SJCRH30 (cell line): ENCODE data around the gene ABHD16B. TPM values are rescaled to one million over a fixed set of nuclear protein-coding genes. Genes with fewer than 3 reads are reported as not detected.
"Not testable (repeated sequence)": the region's sequence is repeated elsewhere in the genome, so short reads cannot be mapped to it uniquely, and the experiment has no call there.

ENCODE experiments used
- DNase-seq, 2 experiments: peaks; one replicate each; pipeline ENCODE4 v3.0.0-alpha.2; 2015 to 2020
- H3K27ac ChIP-seq: fragments of 250-450 bp; sonication (Bioruptor Pico); 2 replicates; pipeline ENCODE4 v1.5.1; 2020; ENCODE audit warnings: mild to moderate bottlenecking, moderate library complexity
- H3K27me3 ChIP-seq: fragments of 250-450 bp; sonication (Bioruptor Pico); 2 replicates; pipeline ENCODE4 v1.5.1; 2020; ENCODE audit warnings: mild to moderate bottlenecking, moderate library complexity
- H3K36me3 ChIP-seq: fragments of 250-450 bp; sonication (Bioruptor Pico); 2 replicates; pipeline ENCODE4 v1.5.1; 2020; ENCODE audit warnings: mild to moderate bottlenecking, moderate library complexity
- H3K4me1 ChIP-seq: fragments of 250-450 bp; sonication (Bioruptor Pico); 2 replicates; pipeline ENCODE4 v1.5.1; 2020; ENCODE audit warnings: mild to moderate bottlenecking, moderate library complexity
- H3K4me3 ChIP-seq: fragments of 250-450 bp; sonication (Bioruptor Pico); 2 replicates; pipeline ENCODE4 v1.5.1; 2020; ENCODE audit warnings: mild to moderate bottlenecking, moderate library complexity
- H3K9me3 ChIP-seq: fragments of 250-450 bp; sonication (Bioruptor Pico); replicated peaks from 2 replicates; pipeline ENCODE4 v1.5.1; 2020; ENCODE audit warnings: mild to moderate bottlenecking, moderate library complexity
- total RNA-seq: library from RNA; depleted of rRNA; stranded (reverse); fragments of >200 nt; shearing (Covaris generic); gene quantifications from 2 replicates; pipeline ENCODE4 v1.2.3, GENCODE V29; 2014

The ABHD16B gene
- total RNA-seq, 1 experiment from 2014 or later, result not detected

- H3K4me1 ChIP-seq, result peaks cover 18% of the 10 kb centered on the region
- not testable (repeated sequence) for H3K9me3 ChIP-seq, H3K27ac ChIP-seq, DNase-seq, H3K4me3 ChIP-seq, H3K27me3 ChIP-seq
- peaks cover 64% of the 10 kb centered on the region for H3K36me3 ChIP-seq
These were observed 12.9 kb downstream of the ABHD16B start for GRCh38 chr20:63874241-63874640.

- Histone ChIP-seq H3K27ac (no peak overlapping the region), H3K27me3 (no peaks in the 10 kb centered on the region), H3K4me1 (peaks cover 19% of the 10 kb centered on the region), H3K36me3 (peaks cover 50% of the 10 kb centered on the region), H3K4me3 (no peak overlapping the region), H3K9me3 (no peaks in the 10 kb centered on the region)
- no peak for DNase-seq
These were observed 15.3 kb downstream of the ABHD16B start for GRCh38 chr20:63876489-63877036.

GRCh38 chr20:63877755-63878470 lies 16.6 kb downstream of the ABHD16B start:
- H3K4me3 ChIP-seq, result no peak overlapping the region
- H3K4me1 ChIP-seq, result peaks cover 19% of the 10 kb centered on the region
- no peaks in the 10 kb centered on the region for H3K27me3 ChIP-seq
- DNase-seq, result peak; percentile 74 to 79
- H3K36me3 ChIP-seq, result peaks cover 42% of the 10 kb centered on the region
- peak overlapping the region; percentile 36; the same call in 1 of the 2 replicates for H3K27ac ChIP-seq
- H3K9me3 ChIP-seq, result no peaks in the 10 kb centered on the region

- DNase-seq, result peak; percentile 91 to 94
- Histone ChIP-seq H3K4me3 (no peak overlapping the region), H3K4me1 (peaks cover 19% of the 10 kb centered on the region), H3K27ac (peak overlapping the region; percentile 36), H3K27me3 (no peaks in the 10 kb centered on the region), H3K36me3 (peaks cover 41% of the 10 kb centered on the region), H3K9me3 (no peaks in the 10 kb centered on the region)
These were observed 17.8 kb downstream of the ABHD16B start for GRCh38 chr20:63878899-63879663.

GRCh38 chr20:63880901-63881300 lies 19.6 kb downstream of the ABHD16B start:
- H3K4me1 ChIP-seq, result peaks cover 19% of the 10 kb centered on the region
- DNase-seq, H3K27me3 ChIP-seq, H3K4me3 ChIP-seq, H3K27ac ChIP-seq, H3K9me3 ChIP-seq: not testable (repeated sequence)
- H3K36me3 ChIP-seq, result peaks cover 31% of the 10 kb centered on the region

GRCh38 chr20:63881451-63882226 lies 20.3 kb downstream of the ABHD16B start:
- Histone ChIP-seq H3K4me1 (peaks cover 19% of the 10 kb centered on the region), H3K27ac (no peak overlapping the region)

GRCh38 chr20:63882257-63883200 lies 21.2 kb downstream of the ABHD16B start:
- DNase-seq, result no peak
- H3K4me1 ChIP-seq, result peaks cover 18% of the 10 kb centered on the region
- H3K27me3 ChIP-seq, result no peaks in the 10 kb centered on the region
- H3K27ac ChIP-seq, result no peak overlapping the region
- H3K9me3 ChIP-seq, result no peaks in the 10 kb centered on the region
- peaks cover 36% of the 10 kb centered on the region for H3K36me3 ChIP-seq
- no peak overlapping the region for H3K4me3 ChIP-seq

More at GRCh38 chr20:63881451-63882226, 20.3 kb downstream of the ABHD16B start:
- Histone ChIP-seq H3K4me3 (no peak overlapping the region), H3K36me3 (peaks cover 27% of the 10 kb centered on the region), H3K27me3 (no peaks in the 10 kb centered on the region), H3K9me3 (no peaks in the 10 kb centered on the region)
- no peak for DNase-seq

GRCh38 chr20:63883201-63883593 lies 21.9 kb downstream of the ABHD16B start:
- no peak overlapping the region for H3K27ac ChIP-seq
- no peak for DNase-seq
- H3K4me1 ChIP-seq, result peaks cover 11% of the 10 kb centered on the region
- H3K36me3 ChIP-seq, result peaks cover 41% of the 10 kb centered on the region
- H3K4me3 ChIP-seq, result no peak overlapping the region
- no peaks in the 10 kb centered on the region for H3K9me3 ChIP-seq
- no peaks in the 10 kb centered on the region for H3K27me3 ChIP-seq

GRCh38 chr20:63884506-63885263 lies 23.4 kb downstream of the ABHD16B start:
- Histone ChIP-seq H3K36me3 (peaks cover 50% of the 10 kb centered on the region), H3K27ac (no peak overlapping the region)

GRCh38 chr20:63885264-63886053 lies 24.2 kb downstream of the ABHD16B start:
- peaks cover 56% of the 10 kb centered on the region for H3K36me3 ChIP-seq
- no peak overlapping the region for H3K27ac ChIP-seq
- no peak overlapping the region for H3K4me3 ChIP-seq
- H3K27me3 ChIP-seq, result no peaks in the 10 kb centered on the region
- no peak for DNase-seq
- no peaks in the 10 kb centered on the region for H3K9me3 ChIP-seq
- H3K4me1 ChIP-seq, result no peaks in the 10 kb centered on the region

More at GRCh38 chr20:63884506-63885263, 23.4 kb downstream of the ABHD16B start:
- no peak for DNase-seq
- Histone ChIP-seq H3K4me1 (no peaks in the 10 kb centered on the region), H3K4me3 (no peak overlapping the region), H3K27me3 (no peaks in the 10 kb centered on the region), H3K9me3 (no peaks in the 10 kb centered on the region)

GRCh38 chr20:63886054-63886419 lies 24.7 kb downstream of the ABHD16B start:
- H3K4me1 ChIP-seq, result no peaks in the 10 kb centered on the region
- no peak overlapping the region for H3K4me3 ChIP-seq
- no peaks in the 10 kb centered on the region for H3K27me3 ChIP-seq
- DNase-seq, result no peak
- no peaks in the 10 kb centered on the region for H3K9me3 ChIP-seq
- peaks cover 55% of the 10 kb centered on the region for H3K36me3 ChIP-seq
- H3K27ac ChIP-seq, result no peak overlapping the region

- H3K4me1 ChIP-seq, result no peaks in the 10 kb centered on the region
- no peak for DNase-seq
- H3K27ac ChIP-seq, result no peak overlapping the region
- no peaks in the 10 kb centered on the region for H3K9me3 ChIP-seq
- H3K36me3 ChIP-seq, result peaks cover 55% of the 10 kb centered on the region
- no peak overlapping the region for H3K4me3 ChIP-seq
- no peaks in the 10 kb centered on the region for H3K27me3 ChIP-seq
These were observed 25.6 kb downstream of the ABHD16B start for GRCh38 chr20:63886921-63887320.
